ENCODE data around the gene VPS36. TPM values are rescaled to one million over a fixed set of nuclear protein-coding genes. Genes with fewer than 3 reads are reported as not detected.

VPS36 gene
- total and polyA plus RNA-seq, 9 of the 15 experiments (the other 6 are each of a cell fraction or from before 2014, with no cell fraction given): 8.4 to 30.6 (median 23.7) TPM

GRCh38 chr13:52377898-52378297, 72.5 kb downstream of the VPS36 start:
- no peaks in the 10 kb centered on the region for H3K79me2 ChIP-seq (ENCODE audit: control insufficient read depth, insufficient read depth, low read length)
- peaks cover 2 to 12% of the 10 kb centered on the region in 2 experiments; a peak in 3 of 5 replicates for H3K27me3 ChIP-seq (ENCODE audit: control insufficient read depth in 2 of 2, insufficient read depth in 2 of 2, low read length in 2 of 2)
- H4K20me1 ChIP-seq (replicated peaks; ENCODE audit: control insufficient read depth, insufficient read depth, low read length): no peaks in the 10 kb centered on the region
- in situ Hi-C loops (cut with MboI): no loop called here
- TF ChIP-seq, protein P1, sequence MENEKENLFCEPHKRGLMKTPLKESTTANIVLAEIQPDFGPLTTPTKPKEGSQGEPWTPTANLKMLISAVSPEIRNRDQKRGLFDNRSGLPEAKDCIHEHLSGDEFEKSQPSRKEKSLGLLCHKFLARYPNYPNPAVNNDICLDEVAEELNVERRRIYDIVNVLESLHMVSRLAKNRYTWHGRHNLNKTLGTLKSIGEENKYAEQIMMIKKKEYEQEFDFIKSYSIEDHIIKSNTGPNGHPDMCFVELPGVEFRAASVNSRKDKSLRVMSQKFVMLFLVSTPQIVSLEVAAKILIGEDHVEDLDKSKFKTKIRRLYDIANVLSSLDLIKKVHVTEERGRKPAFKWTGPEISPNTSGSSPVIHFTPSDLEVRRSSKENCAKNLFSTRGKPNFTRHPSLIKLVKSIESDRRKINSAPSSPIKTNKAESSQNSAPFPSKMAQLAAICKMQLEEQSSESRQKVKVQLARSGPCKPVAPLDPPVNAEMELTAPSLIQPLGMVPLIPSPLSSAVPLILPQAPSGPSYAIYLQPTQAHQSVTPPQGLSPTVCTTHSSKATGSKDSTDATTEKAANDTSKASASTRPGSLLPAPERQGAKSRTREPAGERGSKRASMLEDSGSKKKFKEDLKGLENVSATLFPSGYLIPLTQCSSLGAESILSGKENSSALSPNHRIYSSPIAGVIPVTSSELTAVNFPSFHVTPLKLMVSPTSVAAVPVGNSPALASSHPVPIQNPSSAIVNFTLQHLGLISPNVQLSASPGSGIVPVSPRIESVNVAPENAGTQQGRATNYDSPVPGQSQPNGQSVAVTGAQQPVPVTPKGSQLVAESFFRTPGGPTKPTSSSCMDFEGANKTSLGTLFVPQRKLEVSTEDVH (IDR thresholded peaks at IDR 0.05; ENCODE audit: low read depth, partially characterized antibody): no peak
- TF ChIP-seq FOXJ2 (tag; IDR thresholded peaks at IDR 0.05): no peak
- TF ChIP-seq TEAD4 (IDR thresholded peaks at IDR 0.05; ENCODE audit: low read length): no peak
- TF ChIP-seq TEAD4 (CRISPR knock-in tag; IDR thresholded peaks at IDR 0.05; ENCODE audit: borderline replicate concordance): no peak
- no peak for TF ChIP-seq NR4A1 (CRISPR knock-in tag; IDR thresholded peaks at IDR 0.05)
- no peak for TF ChIP-seq NR4A1 (tag; IDR thresholded peaks at IDR 0.05)
- TF ChIP-seq NR2C2 (CRISPR knock-in tag; IDR thresholded peaks at IDR 0.05): peak; percentile 67
- peak; percentile 54 for TF ChIP-seq NR2C2 (tag; IDR thresholded peaks at IDR 0.05)
- TF ChIP-seq, protein P2, sequence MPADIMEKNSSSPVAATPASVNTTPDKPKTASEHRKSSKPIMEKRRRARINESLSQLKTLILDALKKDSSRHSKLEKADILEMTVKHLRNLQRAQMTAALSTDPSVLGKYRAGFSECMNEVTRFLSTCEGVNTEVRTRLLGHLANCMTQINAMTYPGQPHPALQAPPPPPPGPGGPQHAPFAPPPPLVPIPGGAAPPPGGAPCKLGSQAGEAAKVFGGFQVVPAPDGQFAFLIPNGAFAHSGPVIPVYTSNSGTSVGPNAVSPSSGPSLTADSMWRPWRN (IDR thresholded peaks at IDR 0.05; ENCODE audit: low read depth): no peak
- TF ChIP-seq YBX1 (IDR thresholded peaks at IDR 0.05): no peak
- TF ChIP-seq ZNF347 (CRISPR knock-in tag; IDR thresholded peaks at IDR 0.05; ENCODE audit: low read depth): no peak
- no peak overlapping the region for H3K4me3 ChIP-seq
- intact Hi-C loops (cut with micrococcal nuclease): no loop called here
- no peak overlapping the region for H3K4me2 ChIP-seq (ENCODE audit: insufficient read depth, low read length)
- no peak overlapping the region for H3K27ac ChIP-seq (ENCODE audit: extremely low read depth, low read depth, low read length)
- H3K9me3 ChIP-seq (replicated peaks; ENCODE audit: control insufficient read depth, insufficient read depth, low read depth, low read length): no peaks in the 10 kb centered on the region
- no peaks in the 10 kb centered on the region for H3K9me1 ChIP-seq (ENCODE audit: control insufficient read depth, insufficient read depth, low read length)
- no peak for FAIRE-seq
- H3K4me1 ChIP-seq (replicated peaks in 1 of 2; ENCODE audit: control insufficient read depth in 2 of 2, insufficient read depth in 2 of 2, low read length in 2 of 2): peaks cover 0 to 4% of the 10 kb centered on the region in 2 experiments; a peak in 1 of 5 replicates
- DNase-seq (ENCODE audit: extremely low read depth in 1 of 4, low spot score in 3 of 4): no peak
- BruUV-seq (replicated peaks): no TSS peak
- no peak; the same call in 2 of the 3 replicates for ATAC-seq
- 27% methylated on average over 20 of the region's 21 CpGs for WGBS (ENCODE audit: insufficient coverage, low coverage, missing lambda C conversion rate)
- POLR2A ChIA-PET: no interaction called here
- no peaks in the 10 kb centered on the region for H3K36me3 ChIP-seq (ENCODE audit: control insufficient read depth, insufficient read depth, low read length)
- CTCF ChIA-PET (ENCODE audit: low intra/inter-chr PET ratio): no interaction called here
- no peak overlapping the region for H3K9ac ChIP-seq (ENCODE audit: insufficient read depth in 1 of 2, low read depth in 2 of 2, low read length in 2 of 2)
- H2AFZ ChIP-seq (ENCODE audit: low read depth, low read length): no peak overlapping the region
